OCI-LY7 (cell line): ENCODE results near the gene CISD3. TPM values are rescaled to one million over a fixed set of nuclear protein-coding genes. Genes with fewer than 3 reads are reported as not detected.
"Not testable (repeated sequence)": the region's sequence is repeated elsewhere in the genome, so short reads cannot be mapped to it uniquely, and the experiment has no call there.

ENCODE experiments used
- BruUV-seq: library from RNA; stranded (reverse); fragments of 400-500 nt; replicated peaks from 2 replicates; lab custom pipeline; 2021; lab: Mats Ljungman, UMichigan
- CTCF ChIA-PET: fragments of 300-600 bp; sonication (Branson Sonifier 250); formaldehyde crosslinking; loops from one replicate; lab custom pipeline; 2022; ENCODE audit warnings: antibody characterized with exemption; ENCODE audit not compliant: unreplicated experiment; lab: Charles Lee
- POLR2A ChIA-PET: fragments of 300-600 bp; sonication (Branson Sonifier 250); formaldehyde crosslinking; loops from one replicate; lab custom pipeline; 2022; ENCODE audit warnings: antibody characterized with exemption; lab: Charles Lee
- DNase-seq: peaks from one replicate; pipeline ENCODE4 v3.0.0-alpha.2; 2015; ENCODE audit warnings: low spot score
- H2AFZ ChIP-seq: fragments of 200-600 bp; sonication (generic), shearing (Covaris generic); 2 replicates; pipeline ENCODE4 v1.6.1; 2014; ENCODE audit warnings: mild to moderate bottlenecking, antibody characterized with exemption, low read length, moderate library complexity
- H3K27ac ChIP-seq: fragments of 200-600 bp; sonication (generic); 2 replicates; pipeline ENCODE4 v1.5.1; 2014; ENCODE audit warnings: mixed run types, low read depth, mild to moderate bottlenecking, moderate library complexity, low read length, inconsistent platforms; ENCODE audit not compliant: poor library complexity, severe bottlenecking
- H3K36me3 ChIP-seq: fragments of 200-600 bp; sonication (generic); 2 replicates; pipeline ENCODE4 v1.6.1; 2014; ENCODE audit warnings: mild to moderate bottlenecking, antibody characterized with exemption, low read length, moderate library complexity, mixed read lengths; ENCODE audit not compliant: insufficient read depth
- H3K4me1 ChIP-seq: fragments of 200-600 bp; sonication (generic); 2 replicates; pipeline ENCODE4 v1.5.1; 2014; ENCODE audit warnings: mild to moderate bottlenecking, low read length; ENCODE audit not compliant: insufficient read depth, poor library complexity, severe bottlenecking
- H3K4me2 ChIP-seq: fragments of 200-600 bp; sonication (generic); 2 replicates; pipeline ENCODE4 v1.6.1; 2014; ENCODE audit warnings: mild to moderate bottlenecking, low read length
- H3K4me3 ChIP-seq: fragments of 200-600 bp; sonication (generic); 2 replicates; pipeline ENCODE4 v1.5.1; 2014; ENCODE audit warnings: mild to moderate bottlenecking, low read depth, low read length; ENCODE audit not compliant: poor library complexity, severe bottlenecking
- H3K79me2 ChIP-seq: fragments of 200-600 bp; sonication (generic); 2 replicates; pipeline ENCODE4 v1.6.1; 2016; ENCODE audit warnings: low read depth, mild to moderate bottlenecking, low read length, moderate library complexity, mixed read lengths; ENCODE audit not compliant: insufficient read depth
- H3K9me2 ChIP-seq: fragments of 200-600 bp; sonication (generic); 2 replicates; pipeline ENCODE4 v1.6.1; 2016; ENCODE audit warnings: mild to moderate bottlenecking, low read length, mixed read lengths; ENCODE audit not compliant: insufficient read depth
- H3K9me3 ChIP-seq: fragments of 200-600 bp; sonication (generic); 2 replicates; pipeline ENCODE4 v1.6.1; 2014; ENCODE audit warnings: mild to moderate bottlenecking, mixed run types, low read length, mixed read lengths
- H4K20me1 ChIP-seq: fragments of 200-600 bp; sonication (generic); 2 replicates; pipeline ENCODE4 v1.6.1; 2014; ENCODE audit warnings: mild to moderate bottlenecking, antibody characterized with exemption, low read length, moderate library complexity, mixed read lengths; ENCODE audit not compliant: insufficient read depth
- EZH2phosphoT487 ChIP-seq: fragments of 200-600 bp; sonication (generic); IDR thresholded peaks from 2 replicates; pipeline ENCODE4 v1.6.1; 2018; ENCODE audit warnings: low read depth, borderline replicate concordance, mild to moderate bottlenecking, mixed run types, antibody characterized with exemption, low read length, moderate library complexity, mixed read lengths
- intact Hi-C: fragments of 100-400 bp; cut with micrococcal nuclease; formaldehyde crosslinking; loops from one replicate; pipeline ENCODE4 v1.10.0; 2022; ENCODE audit not compliant: unreplicated experiment
- total RNA-seq, 2 experiments: library from RNA; depleted of rRNA in 1 of 2; stranded (reverse); fragments of >200 nt in 1 of 2; shearing (Covaris generic) in 1 of 2; gene quantifications; 2 replicates each; pipeline ENCODE4 v1.2.3, GENCODE V29; 2014 to 2022
- TF ChIP-seq, protein P1 (sequence below): fragments of 200-600 bp; sonication (generic); conservative IDR thresholded peaks from 2 replicates; pipeline ENCODE4 v1.5.1; 2014; ENCODE audit warnings: mild to moderate bottlenecking, antibody characterized with exemption, low read length, moderate library complexity, mixed read lengths

Gene CISD3
- total RNA-seq, 2 experiments from 2014 or later = 13.4 to 25.1 TPM

DNA sequence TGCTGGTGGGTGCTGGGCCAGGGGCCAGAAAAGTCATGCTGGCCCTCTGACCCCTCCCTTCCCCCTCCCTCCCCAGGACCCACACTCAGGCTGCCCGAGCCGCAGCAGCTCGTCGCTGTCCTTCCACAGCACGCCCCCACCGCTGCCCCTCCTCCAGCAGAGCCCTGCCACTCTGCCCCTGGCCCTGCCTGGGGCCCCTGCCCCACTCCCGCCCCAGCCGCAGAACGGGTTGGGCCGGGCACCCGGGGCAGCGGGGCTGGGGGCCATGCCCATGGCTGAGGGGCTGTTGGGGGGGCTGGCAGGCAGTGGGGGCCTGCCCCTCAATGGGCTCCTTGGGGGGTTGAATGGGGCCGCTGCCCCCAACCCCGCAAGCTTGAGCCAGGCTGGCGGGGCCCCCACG, 8.3 kb upstream of the CISD3 start:
- Histone ChIP-seq H4K20me1 (no peaks in the 10 kb centered on the region), H3K4me3 (no peak overlapping the region), H3K9me2 (no peaks in the 10 kb centered on the region), H3K4me2 (no peak overlapping the region), H3K4me1 (peaks cover 21% of the 10 kb centered on the region), H3K9me3 (no peaks in the 10 kb centered on the region), H2AFZ (no peak overlapping the region), H3K36me3 (peaks cover 70% of the 10 kb centered on the region), H3K27ac (no peak overlapping the region), H3K79me2 (no peaks in the 10 kb centered on the region)
- POLR2A ChIA-PET = no interaction called here
- no peak for DNase-seq
- TF ChIP-seq EZH2phosphoT487 = no peak
- TF ChIP-seq, protein P1, sequence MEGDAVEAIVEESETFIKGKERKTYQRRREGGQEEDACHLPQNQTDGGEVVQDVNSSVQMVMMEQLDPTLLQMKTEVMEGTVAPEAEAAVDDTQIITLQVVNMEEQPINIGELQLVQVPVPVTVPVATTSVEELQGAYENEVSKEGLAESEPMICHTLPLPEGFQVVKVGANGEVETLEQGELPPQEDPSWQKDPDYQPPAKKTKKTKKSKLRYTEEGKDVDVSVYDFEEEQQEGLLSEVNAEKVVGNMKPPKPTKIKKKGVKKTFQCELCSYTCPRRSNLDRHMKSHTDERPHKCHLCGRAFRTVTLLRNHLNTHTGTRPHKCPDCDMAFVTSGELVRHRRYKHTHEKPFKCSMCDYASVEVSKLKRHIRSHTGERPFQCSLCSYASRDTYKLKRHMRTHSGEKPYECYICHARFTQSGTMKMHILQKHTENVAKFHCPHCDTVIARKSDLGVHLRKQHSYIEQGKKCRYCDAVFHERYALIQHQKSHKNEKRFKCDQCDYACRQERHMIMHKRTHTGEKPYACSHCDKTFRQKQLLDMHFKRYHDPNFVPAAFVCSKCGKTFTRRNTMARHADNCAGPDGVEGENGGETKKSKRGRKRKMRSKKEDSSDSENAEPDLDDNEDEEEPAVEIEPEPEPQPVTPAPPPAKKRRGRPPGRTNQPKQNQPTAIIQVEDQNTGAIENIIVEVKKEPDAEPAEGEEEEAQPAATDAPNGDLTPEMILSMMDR = no peak
- intact Hi-C loops = no loop called here
- no TSS peak for BruUV-seq
- CTCF ChIA-PET = interaction anchor here (1.5 kb wide), 1 partner anchor 15 kb away, joined by 4 read pairs; no protein-coding TSS in a partner anchor

DNA sequence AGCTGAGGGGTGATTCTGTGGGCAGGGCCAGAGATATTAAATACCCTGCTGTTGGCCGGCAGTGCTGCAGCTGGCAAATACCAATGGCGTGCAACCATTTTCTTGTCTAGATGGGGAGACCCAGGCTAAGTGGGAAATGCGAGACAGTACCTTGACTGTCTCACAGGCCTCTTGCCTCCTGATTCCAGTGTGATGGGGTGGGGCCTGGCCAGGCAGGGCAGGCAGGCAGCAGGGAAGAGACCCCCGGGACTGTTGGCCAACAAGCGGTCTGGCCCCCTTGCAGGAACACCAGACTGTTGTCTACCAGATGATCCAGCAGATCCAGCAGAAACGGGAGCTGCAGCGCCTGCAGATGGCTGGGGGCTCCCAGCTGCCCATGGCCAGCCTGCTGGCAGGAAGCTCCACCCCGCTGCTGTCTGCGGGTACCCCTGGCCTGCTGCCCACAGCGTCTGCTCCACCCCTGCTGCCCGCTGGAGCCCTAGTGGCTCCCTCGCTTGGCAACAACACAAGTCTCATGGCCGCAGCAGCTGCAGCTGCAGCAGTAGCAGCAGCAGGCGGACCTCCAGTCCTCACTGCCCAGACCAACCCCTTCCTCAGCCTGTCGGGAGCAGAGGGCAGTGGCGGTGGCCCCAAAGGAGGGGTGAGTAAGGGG, 5.7 kb upstream of the CISD3 start:
- H3K4me1 ChIP-seq = peaks cover 39% of the 10 kb centered on the region

DNA sequence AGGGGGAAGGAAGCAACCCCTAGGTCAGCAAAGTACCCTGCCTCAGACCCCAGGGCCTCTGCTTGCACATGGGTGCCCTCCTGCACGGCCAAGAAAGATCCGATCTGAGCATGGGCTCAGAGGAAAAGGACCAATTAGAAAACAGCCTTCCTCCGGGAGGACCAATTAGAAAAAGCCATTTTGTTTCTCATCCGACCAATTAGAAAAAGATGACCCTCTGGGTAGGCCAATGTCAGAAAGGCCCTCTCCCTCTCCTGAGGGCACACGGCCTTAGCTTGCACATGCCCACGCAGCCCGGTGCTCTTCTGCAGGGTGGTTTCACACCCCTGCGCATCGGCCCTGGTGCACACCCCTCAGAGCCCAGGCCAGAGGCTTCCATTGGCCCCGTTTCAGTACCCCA, 5.1 kb upstream of the CISD3 start:
- H3K4me2 ChIP-seq = no peak overlapping the region
- H4K20me1 ChIP-seq = peaks cover 12% of the 10 kb centered on the region; the same call in 1 of the 2 replicates
- H3K4me1 ChIP-seq = peaks cover 43% of the 10 kb centered on the region
- TF ChIP-seq, protein P1 = no peak
- TF ChIP-seq EZH2phosphoT487 = no peak
- DNase-seq = no peak
- peaks cover 53% of the 10 kb centered on the region for H3K36me3 ChIP-seq
- no peaks in the 10 kb centered on the region for H3K9me3 ChIP-seq
- POLR2A ChIA-PET = interaction anchor here (0.5 kb wide), 1 partner anchor 138 kb away, joined by 3 read pairs; no protein-coding TSS in a partner anchor
- no peaks in the 10 kb centered on the region for H3K9me2 ChIP-seq
- no TSS peak for BruUV-seq
- intact Hi-C loops = no loop called here
- H2AFZ ChIP-seq = no peak overlapping the region
- H3K27ac ChIP-seq = no peak overlapping the region
- H3K79me2 ChIP-seq = no peaks in the 10 kb centered on the region
- no peak overlapping the region for H3K4me3 ChIP-seq
- CTCF ChIA-PET = no interaction called here

More for the DNA sequence above, 5.7 kb upstream of the CISD3 start:
- H3K9me3 ChIP-seq = no peaks in the 10 kb centered on the region
- ChIA-PET POLR2A (no interaction called here), CTCF (no interaction called here)
- H3K27ac ChIP-seq = no peak overlapping the region
- peaks cover 58% of the 10 kb centered on the region for H3K36me3 ChIP-seq
- BruUV-seq = no TSS peak
- peaks cover 11% of the 10 kb centered on the region; the same call in 1 of the 2 replicates for H4K20me1 ChIP-seq
- H3K4me2 ChIP-seq = no peak overlapping the region
- intact Hi-C loops = no loop called here
- H3K79me2 ChIP-seq = no peaks in the 10 kb centered on the region
- no peak overlapping the region for H2AFZ ChIP-seq
- no peak overlapping the region for H3K4me3 ChIP-seq
- no peak for TF ChIP-seq EZH2phosphoT487
- TF ChIP-seq, protein P1 = no peak
- DNase-seq = no peak
- no peaks in the 10 kb centered on the region for H3K9me2 ChIP-seq

DNA sequence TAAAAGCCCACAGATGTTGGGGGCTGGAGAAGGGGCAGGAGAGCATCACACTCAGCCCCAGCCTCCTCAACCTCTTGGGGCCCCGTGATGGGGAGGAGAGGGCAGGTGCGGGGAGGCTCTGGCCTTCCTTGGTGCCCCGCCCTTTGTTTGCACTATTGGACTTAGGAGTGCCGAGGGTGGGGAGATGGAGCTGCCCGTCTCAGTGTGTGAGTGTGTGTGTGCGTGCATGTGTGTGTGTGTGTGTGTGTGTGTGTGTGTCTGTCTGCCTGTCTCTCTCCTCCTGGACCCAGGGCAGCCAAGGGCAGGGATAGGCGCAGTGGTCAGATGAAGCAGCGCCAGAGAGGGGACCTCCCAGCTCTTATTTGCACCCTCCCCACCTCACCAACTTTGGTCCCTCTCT, 4.0 kb upstream of the CISD3 start:
- H3K9me2 ChIP-seq, BruUV-seq, POLR2A ChIA-PET, CTCF ChIA-PET, H3K4me3 ChIP-seq, H3K4me2 ChIP-seq, DNase-seq, H2AFZ ChIP-seq, H3K9me3 ChIP-seq, H3K79me2 ChIP-seq, H3K27ac ChIP-seq, intact Hi-C loops: not testable (repeated sequence)
- Histone ChIP-seq H3K36me3 (peaks cover 42% of the 10 kb centered on the region), H4K20me1 (peaks cover 12% of the 10 kb centered on the region; the same call in 1 of the 2 replicates), H3K4me1 (peaks cover 50% of the 10 kb centered on the region)
